ENCODE results near the gene PAPPA2. TPM values are rescaled to one million over a fixed set of nuclear protein-coding genes. Genes with fewer than 3 reads are reported as not detected.

Gene PAPPA2
- total RNA-seq, 1 experiment from 2014 or later, result 0.81 TPM

DNA sequence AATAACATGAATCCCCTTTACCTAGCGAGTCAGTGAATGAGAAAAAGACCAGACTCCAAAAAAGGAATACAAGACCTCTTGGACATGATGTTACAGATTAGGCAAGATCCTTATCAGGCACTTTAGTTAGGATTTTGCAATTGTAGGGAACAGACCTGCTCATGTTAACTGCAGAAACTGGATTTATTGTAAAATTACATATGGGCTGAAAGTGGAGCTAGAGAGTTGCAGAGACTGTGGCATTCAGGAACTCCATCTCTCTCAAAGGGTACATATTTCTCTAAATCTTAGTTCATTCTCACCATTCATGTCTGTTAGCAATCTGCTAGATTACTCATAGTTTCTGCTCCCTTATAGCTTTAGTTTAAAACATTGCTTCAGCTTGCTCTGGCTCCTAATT lies 142.2 kb downstream of the PAPPA2 start:
- H3K4me1 ChIP-seq (ENCODE audit: insufficient read depth, low read length), result no peaks in the 10 kb centered on the region
- no peak overlapping the region for H3K56ac ChIP-seq (ENCODE audit: insufficient read length, low read depth, low read length)
- no peak overlapping the region for H2BK20ac ChIP-seq (ENCODE audit: low read depth, low read length, poor library complexity, severe bottlenecking)
- TF ChIP-seq, protein P1, sequence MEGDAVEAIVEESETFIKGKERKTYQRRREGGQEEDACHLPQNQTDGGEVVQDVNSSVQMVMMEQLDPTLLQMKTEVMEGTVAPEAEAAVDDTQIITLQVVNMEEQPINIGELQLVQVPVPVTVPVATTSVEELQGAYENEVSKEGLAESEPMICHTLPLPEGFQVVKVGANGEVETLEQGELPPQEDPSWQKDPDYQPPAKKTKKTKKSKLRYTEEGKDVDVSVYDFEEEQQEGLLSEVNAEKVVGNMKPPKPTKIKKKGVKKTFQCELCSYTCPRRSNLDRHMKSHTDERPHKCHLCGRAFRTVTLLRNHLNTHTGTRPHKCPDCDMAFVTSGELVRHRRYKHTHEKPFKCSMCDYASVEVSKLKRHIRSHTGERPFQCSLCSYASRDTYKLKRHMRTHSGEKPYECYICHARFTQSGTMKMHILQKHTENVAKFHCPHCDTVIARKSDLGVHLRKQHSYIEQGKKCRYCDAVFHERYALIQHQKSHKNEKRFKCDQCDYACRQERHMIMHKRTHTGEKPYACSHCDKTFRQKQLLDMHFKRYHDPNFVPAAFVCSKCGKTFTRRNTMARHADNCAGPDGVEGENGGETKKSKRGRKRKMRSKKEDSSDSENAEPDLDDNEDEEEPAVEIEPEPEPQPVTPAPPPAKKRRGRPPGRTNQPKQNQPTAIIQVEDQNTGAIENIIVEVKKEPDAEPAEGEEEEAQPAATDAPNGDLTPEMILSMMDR (conservative IDR thresholded peaks at IDR 0.05), result no peak
- no peak overlapping the region for H3T11ph ChIP-seq (ENCODE audit: low read length)
- H3K9me3 ChIP-seq (ENCODE audit: control insufficient read depth, low read depth, low read length), result no peaks in the 10 kb centered on the region
- Mint-ChIP-seq H3K36me3 (ENCODE audit: insufficient read depth in 1 of 3, low read depth in 3 of 3) (no peaks in the 10 kb centered on the region), H3K4me3 (no peak overlapping the region), H3K27ac (no peak overlapping the region), H3K27me3 (ENCODE audit: low read depth) (no peaks in the 10 kb centered on the region), H3K4me1 (no peaks in the 10 kb centered on the region), H3K9me3 (no peaks in the 10 kb centered on the region)
- no peaks in the 10 kb centered on the region for H3K79me2 ChIP-seq (ENCODE audit: insufficient read depth, low read length)
- no peaks in the 10 kb centered on the region for H4K20me1 ChIP-seq (ENCODE audit: control insufficient read depth, insufficient read depth, insufficient read length)
- no peak overlapping the region for H2BK12ac ChIP-seq (ENCODE audit: insufficient read length, low read depth, low read length)
- no peak overlapping the region for H3K18ac ChIP-seq (ENCODE audit: insufficient read length, low read depth, low read length)
- no peak overlapping the region for H4K8ac ChIP-seq (replicated peaks; ENCODE audit: insufficient read length, low read depth, low read length)
- no peak overlapping the region for H2AFZ ChIP-seq (ENCODE audit: low read length)
- H3K9ac ChIP-seq (ENCODE audit: extremely low read depth, insufficient read length, low read length), result no peak overlapping the region
- H3K27me3 ChIP-seq (ENCODE audit: insufficient read depth, low read length), result no peaks in the 10 kb centered on the region
- no peak overlapping the region for H3K27ac ChIP-seq (ENCODE audit: insufficient read length, low read depth, low read length)
- H3K4me2 ChIP-seq (ENCODE audit: insufficient read depth, insufficient read length, low read length), result no peak overlapping the region
- H3K4ac ChIP-seq (ENCODE audit: low read depth, low read length), result no peak overlapping the region
- H4K5ac ChIP-seq (ENCODE audit: insufficient read length, low read depth, low read length), result no peak overlapping the region
- no peak overlapping the region for H3K14ac ChIP-seq (ENCODE audit: insufficient read depth, low read length)
- H3K23me2 ChIP-seq (ENCODE audit: insufficient read length, low read depth, low read length, poor library complexity, severe bottlenecking), result no peaks in the 10 kb centered on the region
- H3K79me1 ChIP-seq (ENCODE audit: insufficient read depth, low read depth, low read length, poor library complexity, severe bottlenecking), result no peaks in the 10 kb centered on the region
- WGBS (ENCODE audit: extremely low coverage, insufficient read length, low lambda C conversion rate), result no CpG with 5 or more reads among the region's 1 CpG
- H2BK15ac ChIP-seq (ENCODE audit: low read depth, low read length), result no peak overlapping the region
- no peak overlapping the region for H4K91ac ChIP-seq (ENCODE audit: insufficient read length, low read depth, low read length)
- no peak for DNase-seq
- no peak overlapping the region for H3K23ac ChIP-seq (ENCODE audit: insufficient read length, low read depth, low read length)
- no peak overlapping the region for H2BK5ac ChIP-seq (ENCODE audit: insufficient read length, low read length)
- H2AK5ac ChIP-seq (ENCODE audit: insufficient read length, low read length), result no peak overlapping the region
- H2BK120ac ChIP-seq (ENCODE audit: low read depth, low read length, poor library complexity, severe bottlenecking), result no peak overlapping the region
